NOMO-1 (cell line): ENCODE results near the gene SAPCD1.
"Not testable (repeated sequence)": the region's sequence is repeated elsewhere in the genome, so short reads cannot be mapped to it uniquely, and the experiment has no call there.

Experiments used
- DNase-seq, 2 experiments: peaks; one replicate each; lab custom pipeline; 2025; ENCODE audit not compliant: unreplicated experiment in 2 of 2; lab: John Stamatoyannopoulos, UW

SAPCD1 gene

GRCh38 chr6:31795616-31796298, 33.3 kb downstream of the SAPCD1 start, which contains the start of gene VARS1:
Gene VARS1, minus strand, starts transcription at chr6:31795752. Its CDS starts 535 bp downstream, at chr6:31795217.
- peak; percentile 93 to 96 for DNase-seq

- no peak for DNase-seq
Measured at GRCh38 chr6:31796993-31797385, 34.5 kb downstream of the SAPCD1 start.

GRCh38 chr6:31797588-31797987, 35.1 kb downstream of the SAPCD1 start:
- no peak for DNase-seq

- DNase-seq: no peak
Measured at GRCh38 chr6:31799781-31800180, 37.3 kb downstream of the SAPCD1 start.

GRCh38 chr6:31801031-31801927, 38.8 kb downstream of the SAPCD1 start:
- not testable (repeated sequence) for DNase-seq

- no peak for DNase-seq
Measured at GRCh38 chr6:31805939-31806469, 43.5 kb downstream of the SAPCD1 start.

GRCh38 chr6:31806470-31807272, 44.2 kb downstream of the SAPCD1 start, which contains the start of gene LSM2:
Gene LSM2, minus strand, starts transcription at chr6:31806966. Its CDS starts 209 bp downstream, at chr6:31806757.
- peak; percentile 91 to 95 for DNase-seq

GRCh38 chr6:31808599-31808998, 46.1 kb downstream of the SAPCD1 start:
- not testable (repeated sequence) for DNase-seq

GRCh38 chr6:31811645-31812044, 49.2 kb downstream of the SAPCD1 start:
- DNase-seq: no peak

- no peak for DNase-seq
Measured at GRCh38 chr6:31813465-31813849, 51.0 kb downstream of the SAPCD1 start.
